Peyer's patch (tissue), 4 donors: ENCODE results near the gene STAM2.
"Not testable (repeated sequence)": the region's sequence is repeated elsewhere in the genome, so short reads cannot be mapped to it uniquely, and the experiment has no call there.

Experiments
- POLR2A ChIP-seq, 2 donors: fragments of 450-650 bp; IDR thresholded peaks; one replicate each; pipeline ENCODE4 v1.5.1; 2017; ENCODE audit warnings: antibody characterized with exemption in 2 of 2, mild to moderate bottlenecking in 2 of 2, moderate library complexity in 2 of 2
- TF ChIP-seq, protein P1 (sequence below), 6 experiments: fragments of 450-650 bp in 4 of 6; fragments of 200-600 bp in 2 of 6; sonication (generic) in 1 of 6; IDR thresholded peaks; one replicate each; pipeline ENCODE4 v1.5.1; 2017 to 2019; ENCODE audit warnings: antibody characterized with exemption in 6 of 6, mild to moderate bottlenecking in 3 of 6, moderate library complexity in 1 of 6

DNA sequence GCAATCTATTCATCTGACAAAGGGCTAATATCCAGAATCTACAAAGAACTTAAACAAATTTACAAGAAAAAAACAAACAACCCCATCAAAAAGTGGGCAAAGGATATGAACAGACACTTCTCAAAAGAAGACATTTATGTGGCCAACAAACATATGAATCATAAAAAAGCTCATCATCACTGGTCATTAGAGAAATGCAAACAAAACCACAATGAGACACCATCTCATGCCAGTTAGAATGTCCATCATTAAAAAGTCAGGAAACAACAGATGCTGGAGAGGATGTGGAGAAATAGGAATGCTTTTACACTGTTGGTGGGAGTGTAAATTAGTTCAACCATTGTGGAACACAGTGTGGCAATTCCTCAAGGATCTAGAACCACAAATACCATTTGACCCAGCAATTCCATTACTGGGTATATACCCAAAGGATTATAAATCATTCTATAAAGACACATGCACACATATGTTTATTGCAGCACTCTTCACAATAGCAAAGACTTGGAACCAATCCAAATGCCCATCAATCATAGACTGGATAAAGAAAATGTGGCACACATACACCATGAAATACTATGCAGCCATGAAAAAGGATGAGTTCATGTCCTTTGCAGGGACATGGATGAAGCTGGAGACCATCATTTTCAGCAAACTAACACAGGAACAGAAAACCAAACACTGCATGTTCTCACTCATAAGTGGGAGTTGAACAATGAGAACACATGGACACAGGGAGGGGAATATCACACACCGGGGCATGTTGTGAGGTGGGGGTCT, 22.1 kb upstream of the STAM2 start:
- TF ChIP-seq, protein P1, sequence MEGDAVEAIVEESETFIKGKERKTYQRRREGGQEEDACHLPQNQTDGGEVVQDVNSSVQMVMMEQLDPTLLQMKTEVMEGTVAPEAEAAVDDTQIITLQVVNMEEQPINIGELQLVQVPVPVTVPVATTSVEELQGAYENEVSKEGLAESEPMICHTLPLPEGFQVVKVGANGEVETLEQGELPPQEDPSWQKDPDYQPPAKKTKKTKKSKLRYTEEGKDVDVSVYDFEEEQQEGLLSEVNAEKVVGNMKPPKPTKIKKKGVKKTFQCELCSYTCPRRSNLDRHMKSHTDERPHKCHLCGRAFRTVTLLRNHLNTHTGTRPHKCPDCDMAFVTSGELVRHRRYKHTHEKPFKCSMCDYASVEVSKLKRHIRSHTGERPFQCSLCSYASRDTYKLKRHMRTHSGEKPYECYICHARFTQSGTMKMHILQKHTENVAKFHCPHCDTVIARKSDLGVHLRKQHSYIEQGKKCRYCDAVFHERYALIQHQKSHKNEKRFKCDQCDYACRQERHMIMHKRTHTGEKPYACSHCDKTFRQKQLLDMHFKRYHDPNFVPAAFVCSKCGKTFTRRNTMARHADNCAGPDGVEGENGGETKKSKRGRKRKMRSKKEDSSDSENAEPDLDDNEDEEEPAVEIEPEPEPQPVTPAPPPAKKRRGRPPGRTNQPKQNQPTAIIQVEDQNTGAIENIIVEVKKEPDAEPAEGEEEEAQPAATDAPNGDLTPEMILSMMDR (IDR thresholded peaks at IDR 0.05) = not testable (repeated sequence)
- not testable (repeated sequence) for TF ChIP-seq POLR2A (IDR thresholded peaks at IDR 0.05)
